SU-DHL-6 (cell line): Measurements from ENCODE around the gene ARHGEF11.

Experiments
- H2AFZ ChIP-seq: fragments of 200-600 bp; sonication (generic); 2 replicates; pipeline ENCODE4 v1.6.1; 2014; ENCODE audit warnings: low read depth, mild to moderate bottlenecking, moderate library complexity, mixed read lengths, antibody characterized with exemption, low read length; ENCODE audit not compliant: severe bottlenecking
- H3F3A ChIP-seq: fragments of 200-600 bp; shearing (Covaris generic); 2 replicates; pipeline ENCODE4 v1.6.0; 2016; ENCODE audit warnings: antibody characterized with exemption, mild to moderate bottlenecking; ENCODE audit not compliant: insufficient read depth
- H3K27ac ChIP-seq: fragments of 200-600 bp; sonication (generic); 2 replicates; pipeline ENCODE4 v1.5.1; 2016; ENCODE audit warnings: low read depth, mild to moderate bottlenecking, low read length, moderate library complexity, mixed read lengths
- H3K27me3 ChIP-seq: fragments of 200-600 bp; sonication (generic), shearing (Covaris generic); 2 replicates; pipeline ENCODE4 v1.6.0; 2014; ENCODE audit warnings: mild to moderate bottlenecking, low read length
- H3K36me3 ChIP-seq: fragments of 200-600 bp; sonication (generic); 2 replicates; pipeline ENCODE4 v1.6.1; 2014; ENCODE audit warnings: mild to moderate bottlenecking, low read length, mixed read lengths
- H3K4me2 ChIP-seq: fragments of 300-600, 200-600 bp; shearing (Covaris generic), sonication (generic); 2 replicates; pipeline ENCODE4 v1.6.0; 2014; ENCODE audit warnings: low read length, low read depth, mild to moderate bottlenecking; ENCODE audit not compliant: poor library complexity, severe bottlenecking
- H3K4me3 ChIP-seq: fragments of 200-600 bp; sonication (generic); 2 replicates; pipeline ENCODE4 v1.5.1; 2014; ENCODE audit warnings: antibody characterized with exemption, low read length, mild to moderate bottlenecking, mixed read lengths; ENCODE audit not compliant: insufficient read depth, poor library complexity, severe bottlenecking
- H3K79me2 ChIP-seq: fragments of 200-600 bp; sonication (generic); 2 replicates; pipeline ENCODE4 v1.6.1; 2014; ENCODE audit warnings: mild to moderate bottlenecking, low read length, moderate library complexity; ENCODE audit not compliant: insufficient read depth
- H3K9ac ChIP-seq: fragments of 200-600 bp; sonication (generic); 2 replicates; pipeline ENCODE4 v1.7.0; 2014; ENCODE audit warnings: mild to moderate bottlenecking, low read length
- H3K9me2 ChIP-seq: fragments of 200-600 bp; sonication (generic); replicated peaks from 2 replicates; pipeline ENCODE4 v1.6.1; 2014; ENCODE audit warnings: low read length; ENCODE audit not compliant: insufficient read depth
- H3K9me3 ChIP-seq: fragments of 200-600 bp; sonication (generic); 2 replicates; pipeline ENCODE4 v1.6.1; 2014; ENCODE audit warnings: low read length, mixed read lengths; ENCODE audit not compliant: insufficient read depth
- H4K20me1 ChIP-seq: fragments of 200-600 bp; sonication (generic); 2 replicates; pipeline ENCODE4 v1.6.1; 2014; ENCODE audit warnings: low read depth, mild to moderate bottlenecking, antibody characterized with exemption, low read length, moderate library complexity, mixed read lengths
- EZH2phosphoT487 ChIP-seq: fragments of 200-600 bp; sonication (generic), shearing (Covaris generic); conservative IDR thresholded peaks from 2 replicates; pipeline ENCODE4 v1.6.1; 2018; ENCODE audit warnings: mild to moderate bottlenecking, antibody characterized with exemption, low read length, moderate library complexity, mixed read lengths
- TF ChIP-seq, protein P1 (sequence below): fragments of 200-600 bp; sonication (generic); IDR thresholded peaks from one replicate; pipeline ENCODE4 v1.5.1; 2017; ENCODE audit warnings: antibody characterized with exemption, mild to moderate bottlenecking, low read length, moderate library complexity; ENCODE audit not compliant: insufficient read depth, poor library complexity, severe bottlenecking

The ARHGEF11 gene

GRCh38 chr1:157025856-157026255 lies 19.7 kb downstream of the ARHGEF11 start:
- no peak overlapping the region for H3K27ac ChIP-seq
- H3K4me2 ChIP-seq, result no peak overlapping the region
- H3K36me3 ChIP-seq, result no peaks in the 10 kb centered on the region
- no peak overlapping the region for H2AFZ ChIP-seq
- no peak overlapping the region for H3K9ac ChIP-seq
- H3K79me2 ChIP-seq, result no peaks in the 10 kb centered on the region
- H3F3A ChIP-seq, result no peaks in the 10 kb centered on the region
- no peaks in the 10 kb centered on the region for H3K27me3 ChIP-seq
- 0 out of 2 replicates have a peak, but pooled peaks cover 9% of the 10 kb centered on the region for H3K9me3 ChIP-seq
- TF ChIP-seq, protein P1, sequence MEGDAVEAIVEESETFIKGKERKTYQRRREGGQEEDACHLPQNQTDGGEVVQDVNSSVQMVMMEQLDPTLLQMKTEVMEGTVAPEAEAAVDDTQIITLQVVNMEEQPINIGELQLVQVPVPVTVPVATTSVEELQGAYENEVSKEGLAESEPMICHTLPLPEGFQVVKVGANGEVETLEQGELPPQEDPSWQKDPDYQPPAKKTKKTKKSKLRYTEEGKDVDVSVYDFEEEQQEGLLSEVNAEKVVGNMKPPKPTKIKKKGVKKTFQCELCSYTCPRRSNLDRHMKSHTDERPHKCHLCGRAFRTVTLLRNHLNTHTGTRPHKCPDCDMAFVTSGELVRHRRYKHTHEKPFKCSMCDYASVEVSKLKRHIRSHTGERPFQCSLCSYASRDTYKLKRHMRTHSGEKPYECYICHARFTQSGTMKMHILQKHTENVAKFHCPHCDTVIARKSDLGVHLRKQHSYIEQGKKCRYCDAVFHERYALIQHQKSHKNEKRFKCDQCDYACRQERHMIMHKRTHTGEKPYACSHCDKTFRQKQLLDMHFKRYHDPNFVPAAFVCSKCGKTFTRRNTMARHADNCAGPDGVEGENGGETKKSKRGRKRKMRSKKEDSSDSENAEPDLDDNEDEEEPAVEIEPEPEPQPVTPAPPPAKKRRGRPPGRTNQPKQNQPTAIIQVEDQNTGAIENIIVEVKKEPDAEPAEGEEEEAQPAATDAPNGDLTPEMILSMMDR, result no peak
- no peak for TF ChIP-seq EZH2phosphoT487
- H3K4me3 ChIP-seq, result no peak overlapping the region
- no peaks in the 10 kb centered on the region for H3K9me2 ChIP-seq
- H4K20me1 ChIP-seq, result no peaks in the 10 kb centered on the region

GRCh38 chr1:157025385-157025784 lies 20.2 kb downstream of the ARHGEF11 start:
- H3K4me3 ChIP-seq, result no peak overlapping the region
- H3K27me3 ChIP-seq, result no peaks in the 10 kb centered on the region
- H3K36me3 ChIP-seq, result no peaks in the 10 kb centered on the region
- H4K20me1 ChIP-seq, result no peaks in the 10 kb centered on the region
- no peaks in the 10 kb centered on the region for H3K79me2 ChIP-seq
- no peak overlapping the region for H2AFZ ChIP-seq
- no peak overlapping the region for H3K4me2 ChIP-seq
- no peaks in the 10 kb centered on the region for H3K9me2 ChIP-seq
- TF ChIP-seq, protein P1, result no peak
- TF ChIP-seq EZH2phosphoT487, result no peak
- H3K27ac ChIP-seq, result no peak overlapping the region
- H3F3A ChIP-seq, result no peaks in the 10 kb centered on the region
- H3K9me3 ChIP-seq, result 0 out of 2 replicates have a peak, but pooled peaks cover 9% of the 10 kb centered on the region
- H3K9ac ChIP-seq, result no peak overlapping the region

DNA sequence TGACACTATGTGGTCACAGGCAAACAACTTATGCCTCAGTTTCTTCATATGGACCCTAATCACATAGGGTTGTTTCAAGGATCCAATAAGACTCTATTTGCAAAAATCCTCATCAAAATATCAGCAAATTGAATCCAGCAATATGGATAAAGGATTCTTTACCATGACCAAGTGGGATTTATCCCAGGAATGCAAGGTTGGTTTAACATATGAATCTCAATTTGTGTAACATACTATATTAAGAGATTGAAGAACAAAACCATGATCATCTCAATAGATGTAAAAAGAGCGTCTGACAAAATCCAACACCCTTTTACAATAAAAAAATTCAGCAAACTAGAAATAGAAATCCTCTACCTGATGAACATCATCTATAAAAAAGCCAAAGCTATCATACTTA lies 23.9 kb downstream of the ARHGEF11 start:
- Histone ChIP-seq H3K27ac (no peak overlapping the region), H3K9me2 (no peaks in the 10 kb centered on the region), H3K27me3 (no peaks in the 10 kb centered on the region), H3K4me2 (no peak overlapping the region), H3K9me3 (0 out of 2 replicates have a peak, but pooled peaks cover 9% of the 10 kb centered on the region), H3K36me3 (no peaks in the 10 kb centered on the region), H3K4me3 (no peak overlapping the region), H2AFZ (no peak overlapping the region), H3K79me2 (no peaks in the 10 kb centered on the region), H3F3A (no peaks in the 10 kb centered on the region), H4K20me1 (no peaks in the 10 kb centered on the region), H3K9ac (no peak overlapping the region)
- TF ChIP-seq, protein P1, result no peak
- no peak for TF ChIP-seq EZH2phosphoT487
